K562 (cell line): ENCODE results near the gene DGKZ.

ENCODE experiments used
- CTCF ChIP-seq, 3 experiments: IDR thresholded peaks in 2 of 3; conservative IDR thresholded peaks in 1 of 3; 2 replicates each; pipeline ENCODE4 v1.5.1; 2011 to 2012; ENCODE audit warnings: low read length in 3 of 3, mild to moderate bottlenecking in 3 of 3, control low read depth in 2 of 3, improper control_type of control experiment in 1 of 3, inconsistent platforms in 1 of 3, low read depth in 1 of 3, mixed read lengths in 1 of 3, moderate library complexity in 1 of 3; ENCODE audit not compliant: insufficient read depth in 2 of 3
- EGR1 ChIP-seq: fragments of 450-650 bp; conservative IDR thresholded peaks from 2 replicates; pipeline ENCODE4 v1.6.1; 2017; ENCODE audit warnings: mild to moderate bottlenecking
- FOXK2 ChIP-seq, 2 experiments: fragments of 450-650 bp; IDR thresholded peaks in 1 of 2; conservative IDR thresholded peaks in 1 of 2; 2 replicates each; pipeline ENCODE4 v1.6.1; 2016; ENCODE audit warnings: low read depth in 2 of 2, mild to moderate bottlenecking in 1 of 2
- MAFG ChIP-seq: fragments of 450-650 bp; conservative IDR thresholded peaks from 2 replicates; pipeline ENCODE4 v1.6.1; 2016; ENCODE audit warnings: missing genetic modification characterization, missing compliant biosample characterization
- XRCC4 ChIP-seq: IDR thresholded peaks from one replicate; pipeline ENCODE4 v1.6.1; 2011; ENCODE audit not compliant: insufficient read depth, insufficient read length; ENCODE audit errors: extremely low read depth

GRCh38 chr11:46376258-46377050 lies 29.2 kb downstream of the DGKZ start:
- TF ChIP-seq MAFG (tag), result no peak
- no peak for TF ChIP-seq EGR1
- TF ChIP-seq CTCF (IDR thresholded peaks at IDR 0.05 in 2 of 3, conservative IDR thresholded peaks at IDR 0.05 in 1 of 3; ENCODE audit: insufficient read depth in 2 of 3, low read depth in 1 of 3, low read length in 3 of 3), result no peak
- no peak for TF ChIP-seq XRCC4
- TF ChIP-seq FOXK2 (conservative IDR thresholded peaks at IDR 0.05 in 1 of 2, IDR thresholded peaks at IDR 0.05 in 1 of 2; ENCODE audit: low read depth in 2 of 2), result no peak
